Osteoblast (primary cell): ENCODE measurements around the gene SYNM. TPM values are rescaled to one million over a fixed set of nuclear protein-coding genes. Genes with fewer than 3 reads are reported as not detected.
A peak's percentile ranks its signal among the peaks of the same experiment; 100 is the strongest.
"Not testable (repeated sequence)": the region's sequence is repeated elsewhere in the genome, so short reads cannot be mapped to it uniquely, and the experiment has no call there.

Experiments used
- DNase-seq: peaks from one replicate; pipeline ENCODE4 v3.0.0; 2011; ENCODE audit warnings: low spot score, mixed read lengths; ENCODE audit not compliant: insufficient read length; ENCODE audit errors: missing footprints
- H2AFZ ChIP-seq: 2 replicates; pipeline ENCODE4 v1.6.0; 2011; ENCODE audit warnings: mild to moderate bottlenecking, low read length
- H3K27ac ChIP-seq: 2 replicates; pipeline ENCODE4 v1.5.1; 2011; ENCODE audit warnings: mild to moderate bottlenecking, low read depth, low read length, moderate library complexity
- H3K27me3 ChIP-seq: 2 replicates; pipeline ENCODE4 v1.6.0; 2012; ENCODE audit warnings: mild to moderate bottlenecking, control low read depth, inconsistent platforms, low read length, moderate library complexity; ENCODE audit not compliant: insufficient read depth
- H3K36me3 ChIP-seq: 2 replicates; pipeline ENCODE4 v1.5.1; 2011; ENCODE audit warnings: mild to moderate bottlenecking, low read length, control low read depth, moderate library complexity; ENCODE audit not compliant: insufficient read depth
- H3K4me1 ChIP-seq: 2 replicates; pipeline ENCODE4 v1.5.1; 2011; ENCODE audit warnings: mild to moderate bottlenecking, low read length, control low read depth, moderate library complexity; ENCODE audit not compliant: insufficient read depth
- H3K4me2 ChIP-seq: 2 replicates; pipeline ENCODE4 v1.6.0; 2011; ENCODE audit warnings: mild to moderate bottlenecking, low read length; ENCODE audit not compliant: insufficient read depth
- H3K4me3 ChIP-seq: fragments of 200-600 bp; sonication (generic); 3 replicates; pipeline ENCODE4 v1.5.1; 2012; ENCODE audit warnings: mild to moderate bottlenecking, low read length, inconsistent platforms; ENCODE audit not compliant: insufficient read depth
- H3K79me2 ChIP-seq: 2 replicates; pipeline ENCODE4 v1.6.0; 2012; ENCODE audit warnings: mild to moderate bottlenecking, low read length, control low read depth, inconsistent platforms; ENCODE audit not compliant: insufficient read depth
- H3K9me3 ChIP-seq: 2 replicates; pipeline ENCODE4 v1.5.1; 2011; ENCODE audit warnings: low read depth, low read length, control low read depth
- H4K20me1 ChIP-seq: 2 replicates; pipeline ENCODE4 v1.6.0; 2012; ENCODE audit warnings: mild to moderate bottlenecking, low read length, control low read depth; ENCODE audit not compliant: insufficient read depth
- total RNA-seq: library from RNA; depleted of rRNA; stranded (reverse); fragments of >200 nt; gene quantifications from 2 replicates; pipeline ENCODE4 v1.2.3, GENCODE V29; 2012
- TF ChIP-seq, protein P1 (sequence below): IDR thresholded peaks from 2 replicates; pipeline ENCODE4 v1.5.1; 2011; ENCODE audit warnings: mild to moderate bottlenecking, low read depth, low read length, moderate library complexity; ENCODE audit errors: extremely low read depth

The SYNM gene
- total RNA-seq, 1 donor = 4.0 TPM

DNA sequence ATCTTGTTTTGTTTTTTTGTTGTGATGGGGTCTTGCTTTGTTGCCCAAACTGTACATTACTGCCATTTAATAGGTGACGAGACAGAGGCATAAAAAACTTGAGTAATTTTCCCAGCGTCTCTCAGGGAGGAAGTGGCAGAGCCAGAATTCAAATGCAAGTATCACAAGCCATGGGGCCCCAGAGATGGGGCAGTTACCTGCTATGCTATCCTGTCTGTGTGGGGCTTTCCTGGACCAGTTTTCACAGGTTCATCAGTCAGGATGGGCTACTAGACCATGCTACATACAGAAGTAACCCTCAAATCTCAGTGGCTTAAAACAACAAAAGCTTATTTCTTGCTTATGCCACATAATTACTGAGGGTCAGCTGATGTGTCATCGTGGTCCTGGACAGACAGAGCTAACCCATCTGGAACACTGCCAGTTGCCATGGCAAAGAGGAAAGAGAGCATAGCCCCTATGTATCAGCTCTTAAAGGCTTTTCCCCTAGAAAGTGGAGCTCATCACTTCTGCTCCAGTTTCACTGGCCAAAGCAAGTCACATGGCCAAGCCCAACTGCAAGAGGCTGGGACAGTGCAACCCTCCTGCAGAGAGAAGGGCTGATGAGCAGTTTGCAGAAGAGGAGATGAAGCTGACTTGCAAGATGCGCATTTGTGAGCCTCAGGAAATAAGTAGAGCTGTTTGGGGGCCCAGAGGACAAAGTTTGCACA lies 31.7 kb upstream of the SYNM start:
- H3K79me2 ChIP-seq = no peaks in the 10 kb centered on the region
- DNase-seq = no peak
- no peaks in the 10 kb centered on the region for H3K36me3 ChIP-seq
- no peaks in the 10 kb centered on the region for H3K9me3 ChIP-seq
- peaks cover 2% of the 10 kb centered on the region for H3K27me3 ChIP-seq
- TF ChIP-seq, protein P1, sequence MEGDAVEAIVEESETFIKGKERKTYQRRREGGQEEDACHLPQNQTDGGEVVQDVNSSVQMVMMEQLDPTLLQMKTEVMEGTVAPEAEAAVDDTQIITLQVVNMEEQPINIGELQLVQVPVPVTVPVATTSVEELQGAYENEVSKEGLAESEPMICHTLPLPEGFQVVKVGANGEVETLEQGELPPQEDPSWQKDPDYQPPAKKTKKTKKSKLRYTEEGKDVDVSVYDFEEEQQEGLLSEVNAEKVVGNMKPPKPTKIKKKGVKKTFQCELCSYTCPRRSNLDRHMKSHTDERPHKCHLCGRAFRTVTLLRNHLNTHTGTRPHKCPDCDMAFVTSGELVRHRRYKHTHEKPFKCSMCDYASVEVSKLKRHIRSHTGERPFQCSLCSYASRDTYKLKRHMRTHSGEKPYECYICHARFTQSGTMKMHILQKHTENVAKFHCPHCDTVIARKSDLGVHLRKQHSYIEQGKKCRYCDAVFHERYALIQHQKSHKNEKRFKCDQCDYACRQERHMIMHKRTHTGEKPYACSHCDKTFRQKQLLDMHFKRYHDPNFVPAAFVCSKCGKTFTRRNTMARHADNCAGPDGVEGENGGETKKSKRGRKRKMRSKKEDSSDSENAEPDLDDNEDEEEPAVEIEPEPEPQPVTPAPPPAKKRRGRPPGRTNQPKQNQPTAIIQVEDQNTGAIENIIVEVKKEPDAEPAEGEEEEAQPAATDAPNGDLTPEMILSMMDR = no peak
- H3K4me3 ChIP-seq = no peak overlapping the region
- H4K20me1 ChIP-seq = no peaks in the 10 kb centered on the region
- H3K27ac ChIP-seq = no peak overlapping the region
- no peaks in the 10 kb centered on the region for H3K4me1 ChIP-seq
- no peak overlapping the region for H3K4me2 ChIP-seq
- peak overlapping the region; percentile 15 for H2AFZ ChIP-seq

DNA sequence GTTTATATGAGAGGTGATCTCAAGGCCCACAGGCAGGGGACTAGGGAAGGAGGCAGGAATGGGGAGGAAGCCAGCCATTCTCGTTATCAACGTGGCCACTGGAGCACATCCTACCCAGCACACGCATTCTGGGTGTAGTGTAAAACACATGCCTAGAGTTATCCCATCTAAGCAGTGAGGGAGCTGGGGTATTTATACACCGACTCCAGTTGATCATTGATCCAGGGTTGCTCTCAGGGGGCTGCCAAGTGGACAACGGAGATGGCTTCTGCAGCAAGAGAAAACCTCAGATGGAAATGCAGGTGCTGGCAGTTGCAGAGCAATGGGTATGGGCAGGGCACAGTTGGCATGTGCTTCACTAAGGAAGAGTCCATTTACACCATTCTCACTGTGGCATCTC lies 30.4 kb upstream of the SYNM start:
- Histone ChIP-seq H3K9me3 (no peaks in the 10 kb centered on the region), H2AFZ (no peak overlapping the region), H3K79me2 (no peaks in the 10 kb centered on the region), H3K4me1 (no peaks in the 10 kb centered on the region), H3K27ac (no peak overlapping the region), H3K27me3 (peaks cover 2% of the 10 kb centered on the region), H3K4me2 (no peak overlapping the region), H4K20me1 (no peaks in the 10 kb centered on the region), H3K4me3 (no peak overlapping the region), H3K36me3 (no peaks in the 10 kb centered on the region)
- TF ChIP-seq, protein P1 = no peak
- no peak for DNase-seq

DNA sequence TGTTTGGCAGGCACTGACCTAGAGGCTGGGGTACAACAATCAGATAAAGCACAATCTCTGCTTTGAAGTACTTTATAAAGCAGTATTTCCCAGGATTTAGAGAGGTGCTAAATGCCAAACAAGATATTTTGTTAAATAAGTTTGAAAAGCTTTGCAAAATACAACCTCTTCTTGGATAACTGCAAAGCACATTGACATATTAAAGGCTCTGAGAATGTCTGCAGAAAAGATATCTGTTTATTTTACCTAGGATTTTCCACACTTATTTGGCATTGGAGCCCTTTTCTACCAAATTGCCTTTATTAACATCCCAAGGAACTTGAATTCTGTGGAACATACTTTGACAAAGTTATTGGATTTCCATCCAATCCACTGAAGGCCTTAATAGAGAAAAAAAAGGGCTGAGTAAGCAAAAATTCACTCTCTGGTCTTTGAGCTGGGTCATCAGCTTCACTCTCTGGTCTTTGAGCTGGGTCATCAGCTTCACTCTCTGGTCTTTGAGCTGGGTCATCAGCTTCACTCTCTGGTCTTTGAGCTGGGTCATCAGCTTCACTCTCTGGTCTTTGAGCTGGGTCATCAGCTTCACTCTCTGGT lies 29.7 kb upstream of the SYNM start:
- H3K4me1 ChIP-seq, DNase-seq, H3K27me3 ChIP-seq, H3K4me3 ChIP-seq, H2AFZ ChIP-seq, H3K9me3 ChIP-seq, H3K4me2 ChIP-seq, H3K79me2 ChIP-seq, H4K20me1 ChIP-seq, H3K27ac ChIP-seq, H3K36me3 ChIP-seq: not testable (repeated sequence)

DNA sequence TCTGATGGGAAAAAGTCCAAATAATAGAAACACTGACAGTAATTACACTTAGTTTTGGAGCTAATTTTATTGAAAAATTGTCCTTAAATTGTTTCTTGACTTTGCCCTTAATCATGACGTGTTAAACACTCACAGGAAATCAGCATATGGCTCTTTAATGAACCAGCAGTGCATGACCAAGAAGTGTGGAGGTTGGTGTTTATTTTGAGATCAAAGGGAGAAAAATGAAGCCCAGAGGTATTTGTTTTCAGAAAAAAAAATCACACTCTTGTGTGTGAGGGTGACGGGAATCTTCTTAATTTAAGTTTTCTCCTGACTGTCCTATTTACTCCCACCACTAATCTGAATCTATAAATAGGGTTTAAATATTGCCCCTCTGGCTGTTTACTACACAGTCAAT lies 28.8 kb upstream of the SYNM start:
- H3K4me2 ChIP-seq = peak overlapping the region; percentile 88
- peaks cover 9% of the 10 kb centered on the region for H3K27me3 ChIP-seq
- TF ChIP-seq, protein P1 = no peak
- no peaks in the 10 kb centered on the region for H3K4me1 ChIP-seq
- no peaks in the 10 kb centered on the region for H3K9me3 ChIP-seq
- no peaks in the 10 kb centered on the region for H3K36me3 ChIP-seq
- H3K27ac ChIP-seq = no peak overlapping the region
- no peaks in the 10 kb centered on the region for H3K79me2 ChIP-seq
- no peak overlapping the region for H2AFZ ChIP-seq
- no peaks in the 10 kb centered on the region for H4K20me1 ChIP-seq
- no peak overlapping the region for H3K4me3 ChIP-seq
- DNase-seq = no peak
